GM04504 (cell line): ENCODE results near the gene SMAD3.

ENCODE experiments used
- DNase-seq: peaks from one replicate; pipeline ENCODE4 v3.0.0-alpha.2; 2012; ENCODE audit warnings: low read depth

Gene SMAD3

GRCh38 chr15:67125589-67126502, 60.4 kb downstream of the SMAD3 start:
- peak; percentile 99 for DNase-seq

GRCh38 chr15:67126551-67127330, 61.3 kb downstream of the SMAD3 start:
- no peak for DNase-seq

- DNase-seq, result no peak
These were observed 61.9 kb downstream of the SMAD3 start for GRCh38 chr15:67127331-67127664.

- peak; percentile 98 for DNase-seq
These were observed 62.6 kb downstream of the SMAD3 start for GRCh38 chr15:67127965-67128364.

GRCh38 chr15:67130166-67130565, 64.8 kb downstream of the SMAD3 start:
- no peak for DNase-seq

- no peak for DNase-seq
These were observed 65.5 kb downstream of the SMAD3 start for GRCh38 chr15:67130673-67131601.

- no peak for DNase-seq
These were observed 66.9 kb downstream of the SMAD3 start for GRCh38 chr15:67132276-67132675.

GRCh38 chr15:67133026-67133425, 67.6 kb downstream of the SMAD3 start:
- no peak for DNase-seq

GRCh38 chr15:67133738-67134066, 68.3 kb downstream of the SMAD3 start:
- no peak for DNase-seq

- no peak for DNase-seq
These were observed 68.9 kb downstream of the SMAD3 start for GRCh38 chr15:67134067-67134838.

- no peak for DNase-seq
These were observed 69.6 kb downstream of the SMAD3 start for GRCh38 chr15:67134871-67135492.

GRCh38 chr15:67135494-67135893, 70.1 kb downstream of the SMAD3 start:
- DNase-seq, result no peak

- DNase-seq, result no peak
These were observed 71.4 kb downstream of the SMAD3 start for GRCh38 chr15:67136802-67137201.

GRCh38 chr15:67137319-67137718, 71.9 kb downstream of the SMAD3 start:
- DNase-seq, result no peak

GRCh38 chr15:67137951-67138848, 72.8 kb downstream of the SMAD3 start:
- DNase-seq, result no peak

GRCh38 chr15:67138891-67139855, 73.8 kb downstream of the SMAD3 start:
- DNase-seq, result no peak

GRCh38 chr15:67140078-67140833, 74.9 kb downstream of the SMAD3 start:
- no peak for DNase-seq
